ENCODE measurements around the gene DSCAML1.

GRCh38 chr11:117616979-117617378 is 180.0 kb downstream of the DSCAML1 start:
- no peak for TF ChIP-seq CTCF (IDR thresholded peaks at IDR 0.05)
- TF ChIP-seq POLR2A (IDR thresholded peaks at IDR 0.05): no peak
